Choroid plexus epithelial cell (primary cell): ENCODE measurements around the gene BAIAP3.

Experiments
- DNase-seq: peaks from one replicate; pipeline ENCODE4 v3.0.0-alpha.2; 2010; ENCODE audit warnings: low read depth
- H3K4me3 ChIP-seq: 2 replicates; pipeline ENCODE4 v1.5.1; 2011; ENCODE audit warnings: low read depth, mild to moderate bottlenecking, control low read depth, low read length, moderate library complexity
- CTCF ChIP-seq: conservative IDR thresholded peaks from 2 replicates; pipeline ENCODE4 v1.5.1; 2011; ENCODE audit warnings: low read depth, mild to moderate bottlenecking, control low read depth, inconsistent platforms, low read length, moderate library complexity

BAIAP3 gene

GRCh38 chr16:1377406-1378010 is 44.1 kb downstream of the BAIAP3 start:
- no peak overlapping the region for H3K4me3 ChIP-seq
- DNase-seq, result no peak
- no peak for TF ChIP-seq CTCF

GRCh38 chr16:1378087-1378803 is 44.8 kb downstream of the BAIAP3 start:
- DNase-seq, result no peak
- TF ChIP-seq CTCF, result no peak
- H3K4me3 ChIP-seq, result peak overlapping the region; percentile 58

DNA sequence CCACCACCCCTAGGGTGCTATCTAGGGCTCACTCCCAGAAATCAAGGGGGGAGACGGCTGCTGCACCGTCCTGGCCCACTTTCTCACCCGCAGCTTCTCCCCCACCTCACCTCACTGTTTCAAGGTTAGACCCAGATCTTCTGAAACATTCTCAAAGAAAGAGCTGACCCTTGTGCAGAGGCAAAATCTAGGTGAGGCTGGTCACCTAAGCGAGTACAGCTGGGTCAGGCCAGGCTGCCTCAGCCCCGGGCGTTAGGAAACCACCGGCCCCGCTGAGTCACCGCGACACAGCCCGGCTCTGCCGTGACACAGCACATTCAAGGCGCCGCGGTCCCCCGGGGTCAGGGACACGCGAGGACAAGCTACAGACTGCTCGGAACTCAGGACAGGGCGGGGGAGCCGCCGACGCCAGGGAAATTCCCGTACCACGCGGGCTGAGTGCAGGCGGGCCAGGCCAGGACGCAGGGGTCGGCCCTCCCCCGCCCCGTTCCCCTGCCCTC is 45.4 kb downstream of the BAIAP3 start:
- peak overlapping the region; percentile 58 for H3K4me3 ChIP-seq
- peak; percentile 66 for DNase-seq
- no peak for TF ChIP-seq CTCF

DNA sequence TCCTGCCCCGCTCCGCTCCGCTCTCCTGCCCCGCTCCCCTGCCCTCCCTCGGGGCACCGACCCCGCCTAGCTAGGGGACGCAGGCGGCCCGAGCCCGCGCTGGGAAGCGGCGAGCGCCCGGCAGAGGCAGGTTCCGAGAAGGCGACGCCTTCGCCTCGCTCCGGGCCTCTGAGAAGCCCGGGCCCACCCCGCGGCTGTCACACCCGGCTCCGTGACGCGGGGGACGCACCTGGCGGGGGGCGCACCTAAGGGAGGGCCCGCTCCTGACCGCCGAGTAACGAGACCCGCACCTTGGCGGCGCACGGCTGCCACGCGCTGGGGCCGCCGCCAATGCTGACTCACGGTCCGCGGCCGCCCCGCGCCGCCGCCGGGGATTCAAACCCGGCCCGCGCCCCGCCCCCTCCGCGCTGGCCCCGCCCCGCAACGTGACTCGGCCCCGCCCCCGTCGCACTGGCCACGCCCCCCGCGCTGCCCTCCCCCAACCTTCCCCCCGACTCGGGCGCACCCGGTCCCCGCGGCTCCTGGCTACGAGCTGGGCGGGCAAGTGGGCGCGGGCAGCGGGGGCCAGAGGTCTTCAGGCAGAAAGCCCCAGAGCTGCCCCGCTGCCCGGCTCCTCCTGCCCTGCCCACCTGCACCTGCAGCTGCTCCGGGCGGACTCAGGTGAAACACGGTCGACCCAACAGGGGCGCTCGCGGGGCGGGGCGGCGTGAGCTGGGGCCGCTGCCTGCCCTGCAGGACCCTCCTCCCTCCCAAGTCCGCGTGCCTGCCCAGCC is 46.0 kb downstream of the BAIAP3 start:
- TF ChIP-seq CTCF, result no peak
- peak; percentile 57 for DNase-seq
- H3K4me3 ChIP-seq, result peak overlapping the region; percentile 58

GRCh38 chr16:1380195-1380594 is 46.8 kb downstream of the BAIAP3 start:
- no peak for TF ChIP-seq CTCF
- no peak overlapping the region for H3K4me3 ChIP-seq
- no peak for DNase-seq

DNA sequence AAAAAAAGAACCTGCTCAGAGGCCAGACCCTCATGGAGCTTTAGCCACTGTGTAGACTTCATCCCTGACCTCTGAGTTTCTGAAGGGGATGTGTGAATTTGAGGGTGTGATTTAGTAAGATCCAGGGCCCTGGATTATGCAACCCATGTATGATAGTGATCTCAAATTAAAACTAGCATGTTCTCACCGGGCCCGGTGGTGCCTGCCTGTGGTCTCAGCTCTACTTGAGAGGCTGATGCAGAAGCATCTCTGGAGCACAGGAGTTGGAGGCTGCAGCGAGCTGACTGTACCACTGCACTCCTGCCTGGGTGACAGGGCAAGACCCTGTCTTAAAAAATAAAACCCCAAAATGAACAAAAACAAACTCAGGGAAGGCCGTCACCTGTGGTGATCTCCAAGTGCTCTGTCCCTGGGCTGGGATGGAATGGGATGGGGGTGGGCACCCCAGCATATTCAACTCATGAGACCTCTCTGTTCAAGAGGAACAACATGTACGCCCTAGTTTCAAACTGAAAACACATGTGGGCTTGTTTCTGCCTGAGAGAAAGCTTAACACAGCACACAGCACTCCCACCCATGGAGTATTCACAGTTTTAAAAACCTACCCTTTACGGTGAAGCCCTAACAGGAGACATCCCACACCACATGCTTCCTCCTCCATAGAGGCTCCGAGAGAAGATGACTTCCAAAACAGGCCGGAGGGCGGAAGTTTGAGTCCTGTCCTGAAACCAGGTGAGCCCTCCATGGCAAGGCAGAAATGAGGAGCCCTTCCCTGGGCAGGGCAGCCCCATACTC is 48.4 kb downstream of the BAIAP3 start:
- no peak for DNase-seq
- no peak overlapping the region for H3K4me3 ChIP-seq
- TF ChIP-seq CTCF, result no peak
